Mesendoderm (in vitro differentiated cells): Measurements from ENCODE around the gene PABPC3.

Source experiments
- DNase-seq: peaks from one replicate; pipeline ENCODE4 v3.0.0; 2013
- H2AK5ac ChIP-seq: 2 replicates; pipeline ENCODE4 v1.6.1; 2013; ENCODE audit warnings: low read length, inconsistent platforms
- H2BK120ac ChIP-seq: 2 replicates; pipeline ENCODE4 v1.6.1; 2013; ENCODE audit warnings: low read depth, mild to moderate bottlenecking, low read length, moderate library complexity, mixed read lengths
- H2BK15ac ChIP-seq: replicated peaks from 2 replicates; pipeline ENCODE4 v1.6.1; 2013; ENCODE audit warnings: low read depth, mild to moderate bottlenecking, moderate library complexity
- H2BK5ac ChIP-seq: 2 replicates; pipeline ENCODE4 v1.6.1; 2013; ENCODE audit warnings: low read length, inconsistent platforms
- H3K18ac ChIP-seq: 2 replicates; pipeline ENCODE4 v1.6.1; 2013; ENCODE audit warnings: mild to moderate bottlenecking, low read length, mixed read lengths
- H3K23ac ChIP-seq: one replicate; pipeline ENCODE4 v1.6.1; 2013; ENCODE audit warnings: low read length
- H3K27ac ChIP-seq: 2 replicates; pipeline ENCODE4 v1.5.1; 2013; ENCODE audit warnings: low read depth, mild to moderate bottlenecking, inconsistent platforms, low read length, moderate library complexity
- H3K27me3 ChIP-seq: 2 replicates; pipeline ENCODE4 v1.6.1; 2013; ENCODE audit warnings: low read length, control low read depth, mild to moderate bottlenecking, inconsistent platforms; ENCODE audit not compliant: insufficient read depth, poor library complexity
- H3K36me3 ChIP-seq: 2 replicates; pipeline ENCODE4 v1.6.1; 2013; ENCODE audit warnings: low read length, inconsistent platforms; ENCODE audit not compliant: control insufficient read depth, insufficient read depth
- H3K4ac ChIP-seq: one replicate; pipeline ENCODE4 v1.6.1; 2013; ENCODE audit warnings: low read depth, mild to moderate bottlenecking, low read length, moderate library complexity
- H3K4me1 ChIP-seq: 2 replicates; pipeline ENCODE4 v1.6.1; 2013; ENCODE audit warnings: low read depth, low read length, inconsistent platforms; ENCODE audit not compliant: control insufficient read depth
- H3K4me2 ChIP-seq: 2 replicates; pipeline ENCODE4 v1.6.1; 2013; ENCODE audit warnings: low read length
- H3K4me3 ChIP-seq: 2 replicates; pipeline ENCODE4 v1.5.1; 2013; ENCODE audit warnings: mild to moderate bottlenecking, low read length
- H3K56ac ChIP-seq: one replicate; pipeline ENCODE4 v1.6.1; 2013; ENCODE audit warnings: low read length
- H3K79me1 ChIP-seq: 2 replicates; pipeline ENCODE4 v1.6.1; 2013; ENCODE audit warnings: low read length, inconsistent platforms
- H3K79me2 ChIP-seq: 2 replicates; pipeline ENCODE4 v1.6.1; 2013; ENCODE audit warnings: mild to moderate bottlenecking, low read length; ENCODE audit not compliant: control insufficient read depth, insufficient read depth
- H3K9ac ChIP-seq: 2 replicates; pipeline ENCODE4 v1.6.1; 2013; ENCODE audit warnings: low read length, inconsistent platforms
- H4K5ac ChIP-seq: one replicate; pipeline ENCODE4 v1.6.1; 2013; ENCODE audit warnings: low read length
- H4K8ac ChIP-seq: one replicate; pipeline ENCODE4 v1.6.1; 2013; ENCODE audit warnings: low read depth, mild to moderate bottlenecking, control low read depth, low read length, moderate library complexity
- WGBS: extraction: QIAGEN DNeasy Blood & Tissue Kit; methylation state at CpG from one replicate; pipeline ENCODE4 v1.1.7; 2013; ENCODE audit warnings: low lambda C conversion rate, missing lambda C conversion rate; ENCODE audit not compliant: insufficient coverage; ENCODE audit errors: extremely low coverage; 5-methylcytosine and 5-hydroxymethylcytosine counted together

Gene PABPC3

DNA sequence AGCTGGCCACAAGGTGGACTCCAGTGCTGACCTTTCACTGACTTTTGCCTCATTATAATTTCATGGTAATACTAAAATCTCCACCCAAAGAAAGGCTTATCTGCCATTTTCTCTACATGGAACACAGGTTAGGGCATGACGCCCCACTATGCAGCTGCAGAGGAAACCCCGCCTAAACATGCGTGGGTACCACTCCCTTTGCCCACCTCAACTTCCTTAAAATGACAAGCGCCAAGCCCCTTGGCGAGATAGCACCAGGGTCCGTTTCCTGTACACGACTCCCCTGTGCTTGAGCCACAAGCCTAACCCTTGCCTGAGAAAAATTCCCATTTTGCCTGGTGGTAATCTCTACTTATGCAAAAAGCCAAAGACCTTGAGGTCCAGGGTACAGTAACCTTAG, 36.0 kb upstream of the PABPC3 start:
- H3K18ac ChIP-seq: no peak overlapping the region
- no peak overlapping the region for H3K9ac ChIP-seq
- H2BK15ac ChIP-seq: no peak overlapping the region
- no peak overlapping the region for H3K4me2 ChIP-seq
- no peak overlapping the region for H3K27ac ChIP-seq
- H3K27me3 ChIP-seq: no peaks in the 10 kb centered on the region
- H3K4me3 ChIP-seq: no peak overlapping the region
- H3K23ac ChIP-seq: no peak overlapping the region
- no peaks in the 10 kb centered on the region for H3K79me1 ChIP-seq
- no CpG with 5 or more reads among the region's 7 CpGs for WGBS
- no peak overlapping the region for H2AK5ac ChIP-seq
- H3K36me3 ChIP-seq: no peaks in the 10 kb centered on the region
- H3K4ac ChIP-seq: no peak overlapping the region
- H2BK120ac ChIP-seq: no peak overlapping the region
- H4K5ac ChIP-seq: no peak overlapping the region
- no peak overlapping the region for H2BK5ac ChIP-seq
- H3K56ac ChIP-seq: no peak overlapping the region
- no peak for DNase-seq
- H4K8ac ChIP-seq: no peak overlapping the region
- no peaks in the 10 kb centered on the region for H3K79me2 ChIP-seq
- H3K4me1 ChIP-seq: no peaks in the 10 kb centered on the region

DNA sequence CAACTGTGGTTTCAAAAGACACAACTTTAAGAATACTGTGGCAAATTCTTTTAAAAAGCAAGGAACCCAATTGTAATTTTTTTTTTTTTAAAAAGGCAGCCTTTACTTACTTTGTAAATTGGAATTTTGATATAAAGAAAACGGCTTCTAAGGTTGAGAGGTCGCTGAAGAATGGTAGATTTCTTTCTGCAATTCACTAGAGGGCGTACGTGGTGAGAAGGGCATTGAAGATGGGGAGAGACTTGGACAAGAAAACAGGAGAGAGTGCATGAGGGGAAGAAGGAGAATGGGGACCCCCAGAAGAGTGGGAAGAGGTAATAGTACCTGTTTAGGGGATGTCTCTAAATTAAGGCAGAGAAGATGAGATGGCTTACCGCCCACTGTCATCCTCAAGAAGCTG, 33.5 kb upstream of the PABPC3 start:
- no peak overlapping the region for H2BK15ac ChIP-seq
- no peaks in the 10 kb centered on the region for H3K4me1 ChIP-seq
- H2BK5ac ChIP-seq: no peak overlapping the region
- H3K23ac ChIP-seq: no peak overlapping the region
- H3K79me2 ChIP-seq: no peaks in the 10 kb centered on the region
- no peaks in the 10 kb centered on the region for H3K36me3 ChIP-seq
- no peak overlapping the region for H3K18ac ChIP-seq
- H3K9ac ChIP-seq: no peak overlapping the region
- no peak overlapping the region for H3K4me2 ChIP-seq
- DNase-seq: peak; percentile 41
- no peak overlapping the region for H2AK5ac ChIP-seq
- no peak overlapping the region for H3K4me3 ChIP-seq
- H3K27me3 ChIP-seq: no peaks in the 10 kb centered on the region
- WGBS: no CpG with 5 or more reads among the region's 5 CpGs
- no peak overlapping the region for H2BK120ac ChIP-seq
- no peak overlapping the region for H3K27ac ChIP-seq
- H3K56ac ChIP-seq: no peak overlapping the region
- H3K79me1 ChIP-seq: no peaks in the 10 kb centered on the region
- no peak overlapping the region for H4K8ac ChIP-seq
- no peak overlapping the region for H4K5ac ChIP-seq
- no peak overlapping the region for H3K4ac ChIP-seq

DNA sequence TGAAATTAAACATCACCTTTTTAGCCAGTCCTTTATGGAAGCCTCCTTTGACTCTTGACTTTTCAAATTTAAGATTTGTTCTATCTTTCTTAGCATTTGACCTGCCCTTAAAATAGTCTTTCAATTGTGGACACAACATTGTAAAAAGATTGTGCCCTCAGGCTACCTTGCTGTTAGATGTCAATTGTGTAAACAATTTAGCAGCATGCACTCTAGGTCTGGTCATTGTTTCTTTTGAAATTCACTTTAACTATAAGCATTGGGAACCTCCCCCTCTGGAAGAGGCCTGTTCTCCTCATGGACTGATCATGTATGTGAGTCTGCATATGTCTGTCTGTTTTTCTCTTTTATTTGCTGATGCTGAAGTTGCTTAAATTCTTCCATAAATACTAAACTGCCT, 31.5 kb upstream of the PABPC3 start:
- Histone ChIP-seq H2BK120ac (no peak overlapping the region), H3K79me1 (no peaks in the 10 kb centered on the region), H4K8ac (no peak overlapping the region), H2BK15ac (no peak overlapping the region), H3K79me2 (no peaks in the 10 kb centered on the region), H2BK5ac (no peak overlapping the region), H2AK5ac (no peak overlapping the region), H3K4ac (no peak overlapping the region), H3K23ac (no peak overlapping the region), H3K36me3 (no peaks in the 10 kb centered on the region), H3K27ac (no peak overlapping the region), H3K9ac (no peak overlapping the region), H3K4me1 (no peaks in the 10 kb centered on the region), H3K27me3 (no peaks in the 10 kb centered on the region), H3K4me2 (no peak overlapping the region), H4K5ac (no peak overlapping the region), H3K18ac (no peak overlapping the region), H3K56ac (no peak overlapping the region), H3K4me3 (no peak overlapping the region)
- DNase-seq: no peak

DNA sequence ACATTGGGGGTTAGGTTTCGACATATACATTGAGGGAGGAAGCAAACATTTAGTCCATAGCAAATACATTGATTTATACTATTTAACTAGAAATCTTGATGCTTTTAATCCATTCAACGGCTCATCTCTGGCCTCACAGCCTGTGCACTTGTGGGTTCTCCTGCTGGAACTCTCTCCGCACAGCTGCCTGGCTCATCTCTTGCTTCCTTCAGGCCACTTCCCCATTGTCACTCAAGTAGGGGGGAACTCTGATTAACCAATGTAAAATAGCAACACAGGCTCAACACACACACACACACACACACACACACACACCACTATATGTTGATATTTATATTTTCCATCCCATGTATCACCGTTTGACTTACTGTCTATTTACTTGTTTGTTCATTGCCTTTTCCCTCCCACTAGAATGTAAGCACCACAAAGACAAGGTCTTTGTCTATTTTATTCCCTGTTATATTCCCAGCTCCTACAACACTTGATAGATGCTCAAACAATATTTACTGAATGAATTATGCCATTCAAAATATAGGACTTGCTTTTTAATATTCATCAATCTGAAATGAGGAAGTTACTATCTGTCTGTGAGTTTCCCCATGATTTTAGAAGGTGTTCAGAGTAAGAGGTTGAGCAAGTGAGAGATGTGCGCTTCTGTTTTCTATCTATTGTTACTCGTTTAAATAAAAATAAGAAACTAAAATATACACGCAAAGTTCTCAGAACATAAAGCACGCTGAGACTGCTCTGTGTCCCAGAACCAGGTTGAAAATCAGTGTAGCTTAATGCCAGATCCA, 29.8 kb upstream of the PABPC3 start:
- Histone ChIP-seq H3K4me1 (no peaks in the 10 kb centered on the region), H2BK120ac (no peak overlapping the region), H3K4me3 (no peak overlapping the region), H3K36me3 (no peaks in the 10 kb centered on the region), H3K79me2 (no peaks in the 10 kb centered on the region), H3K18ac (no peak overlapping the region), H2BK15ac (no peak overlapping the region), H3K23ac (no peak overlapping the region), H3K9ac (no peak overlapping the region), H3K27ac (no peak overlapping the region), H3K79me1 (no peaks in the 10 kb centered on the region), H3K27me3 (no peaks in the 10 kb centered on the region), H3K4ac (no peak overlapping the region), H4K5ac (no peak overlapping the region), H3K4me2 (no peak overlapping the region), H4K8ac (no peak overlapping the region), H2BK5ac (no peak overlapping the region), H3K56ac (no peak overlapping the region), H2AK5ac (no peak overlapping the region)
- no CpG with 5 or more reads among the region's 8 CpGs for whole genome bisulfite sequencing
- DNase-seq: no peak

DNA sequence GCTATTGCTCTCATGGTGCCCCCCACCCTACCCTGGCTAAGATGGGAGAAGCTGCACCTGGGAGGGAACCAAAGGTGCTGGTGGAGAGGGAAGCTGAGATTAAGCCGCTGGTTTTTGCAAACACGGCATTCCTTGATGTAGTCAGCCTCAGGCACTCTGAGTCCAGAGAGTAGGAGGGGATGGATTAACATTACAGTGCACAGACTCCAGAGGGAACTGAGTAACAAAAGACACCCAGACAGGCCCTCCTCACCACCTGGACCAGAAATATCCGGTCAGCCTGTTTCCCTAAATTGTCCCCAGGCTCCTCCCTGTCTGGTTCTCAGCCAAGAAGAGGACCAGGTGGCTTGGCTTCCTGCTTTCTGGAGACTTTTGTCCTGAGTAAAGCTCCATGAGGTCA, 28.9 kb upstream of the PABPC3 start:
- no CpG with 5 or more reads among the region's 3 CpGs for WGBS
- Histone ChIP-seq H3K79me1 (no peaks in the 10 kb centered on the region), H3K4ac (no peak overlapping the region), H3K79me2 (no peaks in the 10 kb centered on the region), H4K5ac (no peak overlapping the region), H3K27ac (no peak overlapping the region), H2BK15ac (no peak overlapping the region), H3K4me2 (no peak overlapping the region), H3K56ac (no peak overlapping the region), H3K18ac (no peak overlapping the region), H2AK5ac (no peak overlapping the region), H3K27me3 (no peaks in the 10 kb centered on the region), H3K36me3 (no peaks in the 10 kb centered on the region), H2BK120ac (no peak overlapping the region), H2BK5ac (no peak overlapping the region), H3K23ac (no peak overlapping the region), H4K8ac (no peak overlapping the region), H3K9ac (no peak overlapping the region), H3K4me3 (no peak overlapping the region), H3K4me1 (no peaks in the 10 kb centered on the region)
- DNase-seq: peak; percentile 29

DNA sequence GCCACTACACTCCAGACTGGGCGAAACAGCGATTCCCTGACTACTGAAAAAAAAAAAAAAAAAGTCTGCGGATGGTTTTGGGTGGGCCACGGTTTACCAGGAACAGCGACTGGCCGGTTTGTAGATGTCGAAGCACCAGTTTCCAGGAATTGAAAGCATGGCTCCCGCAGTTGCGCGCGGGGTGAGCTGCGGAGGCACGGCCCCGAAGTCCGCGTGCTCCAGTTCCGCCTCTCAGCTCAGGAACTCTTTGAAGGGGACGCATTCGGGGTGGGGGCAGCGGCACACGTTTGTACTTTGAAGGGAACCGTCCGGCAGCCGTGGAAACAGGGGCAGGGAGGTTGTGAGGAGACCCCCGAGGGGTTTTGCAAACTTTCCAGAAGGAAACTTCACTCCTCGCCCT, 27.1 kb upstream of the PABPC3 start:
- Histone ChIP-seq H3K27me3 (no peaks in the 10 kb centered on the region), H3K23ac (no peak overlapping the region), H3K56ac (no peak overlapping the region), H2BK5ac (no peak overlapping the region), H2BK120ac (no peak overlapping the region), H3K79me1 (no peaks in the 10 kb centered on the region), H3K4me2 (no peak overlapping the region), H2BK15ac (no peak overlapping the region), H3K4ac (no peak overlapping the region), H3K27ac (no peak overlapping the region), H4K8ac (no peak overlapping the region), H3K4me3 (no peak overlapping the region), H2AK5ac (no peak overlapping the region), H3K4me1 (no peaks in the 10 kb centered on the region), H3K79me2 (no peaks in the 10 kb centered on the region), H3K9ac (no peak overlapping the region), H3K18ac (no peak overlapping the region), H3K36me3 (no peaks in the 10 kb centered on the region), H4K5ac (no peak overlapping the region)
- DNase-seq: no peak
- no CpG with 5 or more reads among the region's 26 CpGs for WGBS
